ENCODE data around the gene DOCK2. TPM values are rescaled to one million over a fixed set of nuclear protein-coding genes. Genes with fewer than 3 reads are reported as not detected.

Gene DOCK2
- total RNA-seq, 1 donor from 2014 or later = 13.5 TPM

DNA sequence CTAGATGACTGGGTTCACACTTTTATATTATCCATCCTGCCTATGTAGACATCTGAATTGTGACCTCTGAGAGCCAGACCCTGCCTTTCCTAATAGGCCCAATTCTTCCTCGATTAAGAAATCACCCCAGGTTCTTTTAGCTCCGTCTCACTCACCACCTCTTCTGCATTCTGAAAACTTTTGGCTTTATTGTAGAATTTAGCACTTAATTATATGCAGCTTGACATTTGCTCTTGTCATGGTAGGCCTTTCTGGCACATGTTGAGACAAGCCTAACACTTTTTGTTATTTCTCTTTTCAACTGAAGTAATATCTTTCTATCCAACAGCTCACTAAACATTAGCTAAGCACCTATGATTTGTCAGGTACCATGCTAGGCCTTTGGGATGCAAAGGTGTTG lies 180.0 kb downstream of the DOCK2 start:
- DNase-seq (ENCODE audit: low read depth) = no peak

- no peak for DNase-seq (ENCODE audit: low read depth)
Observed at GRCh38 chr5:169826618-169827017, 189.5 kb downstream of the DOCK2 start.

DNA sequence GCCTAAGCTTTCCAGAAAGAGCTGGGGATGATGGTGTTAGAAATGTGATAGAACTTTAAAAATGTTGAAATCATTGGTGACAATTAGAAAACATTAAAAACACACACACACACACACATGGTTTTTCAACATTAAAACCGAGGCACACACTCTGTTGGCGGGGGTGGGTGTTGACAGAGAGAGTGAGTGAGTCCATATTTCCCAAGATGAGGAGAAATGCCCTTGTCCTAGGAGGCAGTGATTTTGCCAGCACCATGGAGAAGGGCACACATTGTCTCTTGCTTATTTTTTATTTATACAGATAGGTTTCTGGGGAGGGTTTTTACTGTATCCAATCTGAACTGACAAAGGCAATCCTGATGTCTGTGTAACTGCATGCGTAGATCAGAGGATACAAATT lies 190.7 kb downstream of the DOCK2 start:
- no peak for DNase-seq (ENCODE audit: low read depth)

DNA sequence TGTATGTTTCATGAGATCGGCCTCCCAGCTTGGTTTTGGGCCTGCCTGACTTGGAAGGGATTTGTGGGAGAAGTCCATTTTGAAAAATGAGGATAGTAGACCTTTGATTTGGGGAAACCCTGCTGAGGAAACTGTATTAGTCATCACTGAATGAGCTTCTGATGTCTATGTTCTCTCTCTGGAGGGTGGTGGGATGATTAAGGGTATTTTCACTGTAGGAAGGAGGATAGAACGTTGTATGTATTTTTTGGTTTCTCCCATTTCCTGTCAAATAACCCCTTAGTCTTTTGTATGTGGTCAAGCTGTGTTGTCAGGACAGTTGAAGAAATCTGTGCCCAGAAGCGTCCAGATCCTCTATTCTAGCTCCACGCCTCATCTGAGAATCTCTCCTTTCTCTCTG lies 191.3 kb downstream of the DOCK2 start:
- no peak for DNase-seq (ENCODE audit: low read depth)

DNA sequence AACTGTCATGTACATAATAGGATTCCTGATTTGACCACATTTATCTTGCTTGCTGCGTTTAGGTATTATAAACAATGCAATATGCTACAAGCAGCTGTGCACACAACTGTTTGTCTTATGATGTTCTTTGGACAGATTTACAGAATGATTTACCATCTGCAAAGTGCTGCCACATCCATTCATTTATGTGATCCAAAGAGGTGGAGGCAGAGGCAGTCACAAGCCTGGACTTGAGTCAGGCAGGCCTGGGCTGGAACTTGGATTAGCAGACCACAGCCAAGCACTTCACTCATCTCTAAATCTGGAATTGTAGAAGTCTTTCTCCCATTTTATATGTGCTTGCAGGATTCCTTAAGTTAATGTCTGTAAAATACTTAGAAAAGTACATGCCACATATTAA lies 194.3 kb downstream of the DOCK2 start:
- no peak for DNase-seq (ENCODE audit: low read depth)

DNA sequence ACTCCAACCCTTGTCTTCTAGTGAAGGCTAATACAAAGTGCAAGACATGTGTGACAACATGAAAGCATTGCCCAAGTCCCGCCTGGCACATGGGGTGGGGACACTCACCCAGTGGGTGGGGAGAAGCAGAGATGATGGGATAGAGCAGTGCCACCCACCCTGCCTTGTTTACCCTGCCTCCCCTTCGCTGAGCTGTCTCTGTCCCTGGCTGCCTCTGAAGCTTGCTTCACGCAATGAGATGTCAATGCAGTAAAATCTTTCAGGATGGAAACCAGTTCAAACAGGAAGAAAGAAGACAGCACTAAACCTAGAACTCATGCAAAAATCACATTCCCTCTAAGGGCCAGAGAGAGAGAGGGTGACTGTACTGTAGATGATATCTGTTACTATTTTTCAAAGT lies 195.2 kb downstream of the DOCK2 start:
- DNase-seq (ENCODE audit: low read depth) = no peak

GRCh38 chr5:169832845-169833244 lies 195.8 kb downstream of the DOCK2 start:
- DNase-seq (ENCODE audit: low read depth) = no peak

GRCh38 chr5:169833681-169834292 lies 196.7 kb downstream of the DOCK2 start:
- peak; percentile 87 for DNase-seq (ENCODE audit: low read depth)

GRCh38 chr5:169834540-169834939 lies 197.5 kb downstream of the DOCK2 start:
- DNase-seq (ENCODE audit: low read depth) = peak; percentile 62

- no peak for DNase-seq (ENCODE audit: low read depth)
Observed at GRCh38 chr5:169836835-169837536, 199.9 kb downstream of the DOCK2 start.

DNA sequence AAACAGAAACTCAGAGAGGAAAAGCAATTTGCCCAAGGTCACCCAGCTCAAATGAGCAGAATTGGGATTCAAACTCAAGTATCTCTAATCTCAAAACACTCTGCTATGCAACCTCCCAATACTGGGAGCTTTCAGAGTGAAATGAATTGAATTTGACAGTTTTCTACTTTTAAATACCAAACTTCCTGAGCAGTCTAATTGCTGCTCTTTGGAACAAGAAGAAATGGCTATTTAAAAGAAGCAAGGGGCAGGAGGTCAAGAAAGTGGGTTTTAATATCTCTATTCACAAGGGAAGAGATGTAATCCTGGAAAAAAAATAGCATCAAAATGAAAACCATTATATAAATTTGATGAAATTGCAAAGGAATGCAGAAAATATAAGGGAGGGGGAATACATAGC lies 200.6 kb downstream of the DOCK2 start:
- DNase-seq (ENCODE audit: low read depth) = no peak

- no peak for DNase-seq (ENCODE audit: low read depth)
Observed at GRCh38 chr5:169838688-169839087, 201.6 kb downstream of the DOCK2 start.

- DNase-seq (ENCODE audit: low read depth) = no peak
Observed at GRCh38 chr5:169840405-169840804, 203.3 kb downstream of the DOCK2 start.

- no peak for DNase-seq (ENCODE audit: low read depth)
Observed at GRCh38 chr5:169842699-169843098, 205.6 kb downstream of the DOCK2 start.

DNA sequence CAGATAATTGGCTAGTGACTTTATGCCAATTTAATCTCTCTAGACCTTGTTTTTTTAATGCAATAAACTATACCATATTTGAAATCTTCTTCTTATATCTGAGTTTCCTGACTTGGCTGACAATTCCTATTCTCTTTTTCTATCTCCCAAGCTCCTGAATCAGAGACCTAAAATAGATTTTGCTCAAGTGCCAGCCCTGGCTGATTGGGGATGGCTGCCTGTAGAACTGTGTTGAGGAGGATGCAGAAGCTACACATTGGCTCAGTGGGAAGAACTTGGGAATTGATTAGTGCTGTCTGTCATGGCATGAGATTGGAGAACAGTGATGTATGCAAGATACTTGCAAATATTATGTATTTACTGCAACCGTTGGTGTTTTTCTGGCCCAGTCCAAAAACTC lies 210.4 kb downstream of the DOCK2 start:
- DNase-seq (ENCODE audit: low read depth) = no peak

GRCh38 chr5:169848271-169848670 lies 211.2 kb downstream of the DOCK2 start:
- no peak for DNase-seq (ENCODE audit: low read depth)

- no peak for DNase-seq (ENCODE audit: low read depth)
Observed at GRCh38 chr5:169848792-169849191, 211.7 kb downstream of the DOCK2 start.

DNA sequence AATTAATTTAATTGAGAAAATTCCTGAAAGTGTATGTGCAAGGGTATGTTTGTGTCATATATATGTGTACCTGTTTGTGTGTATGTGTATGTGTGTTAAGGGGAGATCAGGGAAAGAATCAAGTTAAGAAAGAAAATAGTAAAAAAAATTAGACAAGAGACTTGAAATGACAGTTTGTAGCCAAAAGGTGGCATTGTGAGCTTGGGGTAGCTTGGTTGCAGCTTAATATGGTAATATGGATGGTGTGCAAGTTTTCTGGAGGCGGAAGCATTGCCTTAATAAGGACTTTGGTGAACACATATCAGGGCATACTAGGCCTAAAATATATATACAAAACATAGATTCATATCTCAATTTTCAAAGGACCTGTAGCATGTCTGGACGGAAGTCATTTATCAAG lies 213.3 kb downstream of the DOCK2 start:
- DNase-seq (ENCODE audit: low read depth) = no peak

DNA sequence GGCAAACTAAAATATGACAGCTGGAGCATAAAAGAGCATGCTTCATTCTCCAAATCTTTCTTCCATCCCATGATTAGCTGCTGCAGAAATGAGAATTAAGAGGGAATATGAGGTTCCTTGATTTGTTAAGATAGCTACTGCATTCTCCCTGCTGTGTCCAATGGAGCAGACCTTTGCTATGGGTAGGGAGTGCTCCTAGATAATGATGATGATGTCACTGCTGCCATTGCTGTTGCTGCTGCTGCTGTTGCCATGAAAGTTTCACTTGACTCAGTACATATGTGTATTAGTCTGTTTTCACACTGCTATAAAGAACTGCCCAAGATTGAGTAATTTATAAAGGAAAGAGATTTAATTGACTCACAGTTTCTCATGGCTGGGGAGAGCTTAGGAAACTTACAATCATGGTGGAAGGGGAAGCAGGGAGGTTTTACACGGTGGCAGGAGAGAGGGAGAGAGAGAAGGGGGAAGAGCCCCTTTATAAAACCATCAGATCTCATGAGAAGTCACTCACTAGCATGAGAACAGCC lies 214.3 kb downstream of the DOCK2 start:
- DNase-seq (ENCODE audit: low read depth) = no peak

- peak; percentile 94 for DNase-seq (ENCODE audit: low read depth)
Observed at GRCh38 chr5:169856571-169856970, 219.5 kb downstream of the DOCK2 start.

GRCh38 chr5:169860585-169860984 lies 223.5 kb downstream of the DOCK2 start:
- DNase-seq (ENCODE audit: low read depth) = peak; percentile 62

DNA sequence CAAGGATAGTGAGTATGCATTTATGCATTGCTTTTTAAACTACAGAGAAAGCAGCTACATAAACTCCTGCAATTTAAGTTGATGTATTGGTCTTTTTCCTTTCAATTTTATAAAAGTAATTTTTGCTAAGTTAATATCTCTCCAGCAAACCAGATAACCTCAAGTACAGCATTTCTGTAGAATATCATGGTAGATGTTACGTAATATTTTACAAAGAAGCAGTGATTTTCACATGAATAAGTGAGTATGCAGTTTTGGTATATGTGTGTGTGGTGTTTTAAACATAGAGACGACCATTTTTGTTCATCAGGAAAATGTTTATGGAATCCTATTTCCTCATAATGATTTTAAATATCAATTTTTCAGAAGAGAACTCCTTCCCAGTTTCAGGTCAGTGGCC lies 224.4 kb downstream of the DOCK2 start:
- no peak for DNase-seq (ENCODE audit: low read depth)

GRCh38 chr5:169861934-169862333 lies 224.9 kb downstream of the DOCK2 start:
- no peak for DNase-seq (ENCODE audit: low read depth)

- DNase-seq (ENCODE audit: low read depth) = no peak
Observed at GRCh38 chr5:169862391-169862811, 225.3 kb downstream of the DOCK2 start.

Data from renal cortical epithelial cell (primary cell).